Stimulated activated CD4-positive, alpha-beta T cell treated with anti-CD3 and anti-CD28 coated beads, TNF-alpha, amount 100 ng/mL, for 24 hours (primary cell): ENCODE results near the gene KCND3.

Source experiments
- DNase-seq, 3 experiments: peaks; one replicate each; pipeline ENCODE4 v3.0.0-alpha.2; 2020; ENCODE audit warnings: low read depth in 3 of 3

The KCND3 gene

GRCh38 chr1:111882986-111883560, 106.4 kb downstream of the KCND3 start:
- no peak for DNase-seq

- no peak for DNase-seq
These were observed 106.9 kb downstream of the KCND3 start for GRCh38 chr1:111882559-111882958.

- no peak for DNase-seq
These were observed 108.3 kb downstream of the KCND3 start for GRCh38 chr1:111880881-111881837.

GRCh38 chr1:111879081-111879480, 110.4 kb downstream of the KCND3 start:
- DNase-seq = no peak

GRCh38 chr1:111878649-111879048, 110.8 kb downstream of the KCND3 start:
- no peak for DNase-seq

- DNase-seq = no peak
These were observed 111.4 kb downstream of the KCND3 start for GRCh38 chr1:111878091-111878490.

- no peak for DNase-seq
These were observed 112.8 kb downstream of the KCND3 start for GRCh38 chr1:111876631-111877030.

GRCh38 chr1:111875640-111876039, 113.8 kb downstream of the KCND3 start:
- no peak for DNase-seq

- no peak for DNase-seq
These were observed 115.9 kb downstream of the KCND3 start for GRCh38 chr1:111873460-111874030.

GRCh38 chr1:111870181-111870580, 119.3 kb downstream of the KCND3 start:
- DNase-seq = no peak

GRCh38 chr1:111867868-111868440, 121.5 kb downstream of the KCND3 start:
- DNase-seq = no peak

GRCh38 chr1:111864862-111865261, 124.6 kb downstream of the KCND3 start:
- DNase-seq = no peak

GRCh38 chr1:111863401-111863800, 126.1 kb downstream of the KCND3 start:
- DNase-seq = no peak

GRCh38 chr1:111862599-111862998, 126.9 kb downstream of the KCND3 start:
- no peak for DNase-seq

GRCh38 chr1:111861523-111861922, 127.9 kb downstream of the KCND3 start:
- no peak for DNase-seq

- DNase-seq = no peak
These were observed 132.2 kb downstream of the KCND3 start for GRCh38 chr1:111857194-111857651.

GRCh38 chr1:111856411-111857185, 132.9 kb downstream of the KCND3 start:
- DNase-seq = no peak

- no peak for DNase-seq
These were observed 134.2 kb downstream of the KCND3 start for GRCh38 chr1:111855260-111855659.

- DNase-seq = no peak
These were observed 137.2 kb downstream of the KCND3 start for GRCh38 chr1:111852261-111852721.

- no peak for DNase-seq
These were observed 137.9 kb downstream of the KCND3 start for GRCh38 chr1:111851552-111851951.

GRCh38 chr1:111850109-111850508, 139.4 kb downstream of the KCND3 start:
- no peak for DNase-seq
